Measurements from ENCODE around the gene DIAPH3. TPM values are rescaled to one million over a fixed set of nuclear protein-coding genes. Genes with fewer than 3 reads are reported as not detected.

DIAPH3 gene
- total RNA-seq, 4 donors from 2014 or later, result 0.31 to 2.0 (median 1.1) TPM

- TF ChIP-seq, protein P1, sequence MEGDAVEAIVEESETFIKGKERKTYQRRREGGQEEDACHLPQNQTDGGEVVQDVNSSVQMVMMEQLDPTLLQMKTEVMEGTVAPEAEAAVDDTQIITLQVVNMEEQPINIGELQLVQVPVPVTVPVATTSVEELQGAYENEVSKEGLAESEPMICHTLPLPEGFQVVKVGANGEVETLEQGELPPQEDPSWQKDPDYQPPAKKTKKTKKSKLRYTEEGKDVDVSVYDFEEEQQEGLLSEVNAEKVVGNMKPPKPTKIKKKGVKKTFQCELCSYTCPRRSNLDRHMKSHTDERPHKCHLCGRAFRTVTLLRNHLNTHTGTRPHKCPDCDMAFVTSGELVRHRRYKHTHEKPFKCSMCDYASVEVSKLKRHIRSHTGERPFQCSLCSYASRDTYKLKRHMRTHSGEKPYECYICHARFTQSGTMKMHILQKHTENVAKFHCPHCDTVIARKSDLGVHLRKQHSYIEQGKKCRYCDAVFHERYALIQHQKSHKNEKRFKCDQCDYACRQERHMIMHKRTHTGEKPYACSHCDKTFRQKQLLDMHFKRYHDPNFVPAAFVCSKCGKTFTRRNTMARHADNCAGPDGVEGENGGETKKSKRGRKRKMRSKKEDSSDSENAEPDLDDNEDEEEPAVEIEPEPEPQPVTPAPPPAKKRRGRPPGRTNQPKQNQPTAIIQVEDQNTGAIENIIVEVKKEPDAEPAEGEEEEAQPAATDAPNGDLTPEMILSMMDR (IDR thresholded peaks at IDR 0.05), result no peak
- DNase-seq (ENCODE audit: low spot score), result no peak
- ATAC-seq (ENCODE audit: low FRiP score), result no peak
Observed at GRCh38 chr13:59663707-59664106, 500.0 kb downstream of the DIAPH3 start.

GRCh38 chr13:59660582-59660981 lies 503.1 kb downstream of the DIAPH3 start:
- ATAC-seq (ENCODE audit: low FRiP score) (no peak), DNase-seq (ENCODE audit: low spot score) (no peak)
- TF ChIP-seq, protein P1 (IDR thresholded peaks at IDR 0.05), result no peak

DNA sequence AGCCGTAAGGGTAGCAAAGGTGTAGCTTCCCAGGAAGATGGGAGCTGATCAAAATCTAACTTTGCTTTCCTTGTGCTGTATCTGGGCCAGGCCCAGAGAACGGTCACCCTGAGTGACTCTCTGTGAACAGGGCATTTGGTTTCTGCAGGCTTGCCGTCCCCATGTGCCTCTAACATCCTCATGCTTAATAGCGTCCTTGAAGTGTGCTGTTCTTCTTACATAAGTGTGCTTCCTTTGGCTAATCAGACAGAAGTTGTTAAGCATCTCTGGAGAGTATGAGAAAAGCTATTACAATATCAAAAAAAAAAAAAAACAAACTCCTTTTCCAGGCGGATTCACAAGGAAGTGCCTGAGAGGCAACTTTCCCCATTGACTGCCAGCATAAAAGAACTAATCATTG lies 503.7 kb downstream of the DIAPH3 start:
- ATAC-seq (ENCODE audit: low FRiP score), result no peak
- TF ChIP-seq, protein P1 (IDR thresholded peaks at IDR 0.05), result no peak
- DNase-seq (ENCODE audit: low spot score), result no peak

DNA sequence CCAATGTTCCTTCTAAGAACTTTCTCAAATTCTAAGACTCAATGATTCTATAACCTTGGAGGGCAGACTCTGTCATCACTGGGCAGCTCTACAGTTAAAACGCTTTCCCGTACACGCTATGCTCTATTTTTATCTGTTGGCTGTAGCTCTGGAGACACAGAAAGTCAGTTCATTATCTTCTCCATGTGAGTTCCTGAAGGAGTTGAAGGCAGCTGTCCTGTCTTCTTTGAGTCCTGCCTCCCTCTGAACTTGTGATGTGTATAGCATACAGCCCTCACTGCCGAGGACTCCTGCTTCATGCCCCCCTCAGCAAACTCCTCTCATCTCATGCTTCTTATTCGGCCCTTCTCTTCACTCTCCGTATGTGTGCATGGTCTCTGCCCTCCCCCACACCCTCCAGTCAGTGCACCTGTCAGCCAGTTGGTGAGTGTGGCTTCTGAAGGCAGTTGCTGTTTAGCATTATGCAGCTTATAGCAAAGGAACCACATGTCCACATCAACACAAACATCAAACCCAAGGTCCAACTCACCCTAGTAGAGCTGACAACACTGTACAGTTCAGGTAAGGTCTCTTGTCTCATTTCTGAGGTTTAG lies 504.9 kb downstream of the DIAPH3 start:
- TF ChIP-seq, protein P1 (IDR thresholded peaks at IDR 0.05), result no peak
- DNase-seq (ENCODE audit: low spot score), result no peak
- ATAC-seq (ENCODE audit: low FRiP score), result no peak

GRCh38 chr13:59658027-59658737 lies 505.5 kb downstream of the DIAPH3 start:
- DNase-seq (ENCODE audit: low spot score), result no peak
- TF ChIP-seq, protein P1 (IDR thresholded peaks at IDR 0.05), result no peak
- no peak for ATAC-seq (ENCODE audit: low FRiP score)

DNA sequence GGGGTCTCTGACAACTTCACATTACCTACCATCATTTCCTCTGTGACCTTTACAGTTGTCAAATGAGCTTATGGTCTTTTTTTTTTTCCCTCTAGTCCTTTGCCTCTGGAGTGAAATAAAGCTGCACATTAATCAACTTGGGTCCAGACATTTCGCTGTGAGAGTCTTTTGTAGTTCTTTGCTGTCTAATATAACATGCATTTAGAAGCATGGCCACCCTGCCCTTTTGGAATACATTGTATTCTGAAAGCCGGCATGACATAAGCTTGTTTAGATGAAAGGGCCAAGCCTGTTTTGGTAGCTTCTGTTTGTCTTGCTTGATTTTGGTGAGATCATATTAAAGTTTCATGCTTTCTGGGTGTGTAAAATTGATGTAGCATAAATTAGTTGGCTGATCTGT lies 509.8 kb downstream of the DIAPH3 start:
- ATAC-seq (ENCODE audit: low FRiP score) (no peak), DNase-seq (ENCODE audit: low spot score) (no peak)
- TF ChIP-seq, protein P1 (IDR thresholded peaks at IDR 0.05), result no peak

- ATAC-seq (ENCODE audit: low FRiP score) (no peak), DNase-seq (ENCODE audit: low spot score) (no peak)
- TF ChIP-seq, protein P1 (IDR thresholded peaks at IDR 0.05), result no peak
Observed at GRCh38 chr13:59651479-59651878, 512.2 kb downstream of the DIAPH3 start.

Measured in omental fat pad (tissue), 4 donors.